Ovary (tissue), 3 donors: ENCODE measurements around the gene SLC17A5.

Experiments
- POLR2A ChIP-seq: fragments of 450-650 bp; IDR thresholded peaks from one replicate; pipeline ENCODE4 v1.6.1; 2017; ENCODE audit warnings: antibody characterized with exemption, mild to moderate bottlenecking, moderate library complexity
- TF ChIP-seq, protein P1 (sequence below), 3 donors: fragments of 450-650 bp in 2 of 3; fragments of 200-600 bp in 1 of 3; IDR thresholded peaks; one replicate each; pipeline versions ENCODE4 v1.5.1 to v1.8.0; 2016 to 2022; ENCODE audit warnings: antibody characterized with exemption in 3 of 3, mild to moderate bottlenecking in 1 of 3
- donor health status: DM: no; HTN: no; CAD: no.

GRCh38 chr6:73690056-73690455, 36.3 kb upstream of the SLC17A5 start:
- TF ChIP-seq POLR2A, result no peak
- TF ChIP-seq, protein P1, sequence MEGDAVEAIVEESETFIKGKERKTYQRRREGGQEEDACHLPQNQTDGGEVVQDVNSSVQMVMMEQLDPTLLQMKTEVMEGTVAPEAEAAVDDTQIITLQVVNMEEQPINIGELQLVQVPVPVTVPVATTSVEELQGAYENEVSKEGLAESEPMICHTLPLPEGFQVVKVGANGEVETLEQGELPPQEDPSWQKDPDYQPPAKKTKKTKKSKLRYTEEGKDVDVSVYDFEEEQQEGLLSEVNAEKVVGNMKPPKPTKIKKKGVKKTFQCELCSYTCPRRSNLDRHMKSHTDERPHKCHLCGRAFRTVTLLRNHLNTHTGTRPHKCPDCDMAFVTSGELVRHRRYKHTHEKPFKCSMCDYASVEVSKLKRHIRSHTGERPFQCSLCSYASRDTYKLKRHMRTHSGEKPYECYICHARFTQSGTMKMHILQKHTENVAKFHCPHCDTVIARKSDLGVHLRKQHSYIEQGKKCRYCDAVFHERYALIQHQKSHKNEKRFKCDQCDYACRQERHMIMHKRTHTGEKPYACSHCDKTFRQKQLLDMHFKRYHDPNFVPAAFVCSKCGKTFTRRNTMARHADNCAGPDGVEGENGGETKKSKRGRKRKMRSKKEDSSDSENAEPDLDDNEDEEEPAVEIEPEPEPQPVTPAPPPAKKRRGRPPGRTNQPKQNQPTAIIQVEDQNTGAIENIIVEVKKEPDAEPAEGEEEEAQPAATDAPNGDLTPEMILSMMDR (IDR thresholded peaks at IDR 0.05), result no peak
